Astrocyte (in vitro differentiated cells and primary cell): Measurements from ENCODE around the gene GSTK1. TPM values are rescaled to one million over a fixed set of nuclear protein-coding genes. Genes with fewer than 3 reads are reported as not detected.

Experiments
- DNase-seq: peaks from one replicate; pipeline ENCODE4 v3.0.0-alpha.2; 2010; ENCODE audit warnings: low read depth
- FAIRE-seq: peaks from 2 replicates; lab custom pipeline; 2011; peaks lifted over from hg19 to GRCh38; lab: Jason Lieb, UNC
- H2AFZ ChIP-seq: 2 replicates; pipeline ENCODE4 v1.6.0; 2012; ENCODE audit warnings: low read depth, low read length, inconsistent platforms
- H3K27ac ChIP-seq: 2 replicates; pipeline ENCODE4 v1.5.1; 2011; ENCODE audit warnings: low read depth, low read length, inconsistent platforms
- H3K27me3 ChIP-seq: 2 replicates; pipeline ENCODE4 v1.6.0; 2011; ENCODE audit warnings: low read length, inconsistent platforms; ENCODE audit not compliant: insufficient read depth
- H3K36me3 ChIP-seq: 2 replicates; pipeline ENCODE4 v1.5.1; 2011; ENCODE audit warnings: low read length, inconsistent platforms; ENCODE audit not compliant: insufficient read depth
- H3K4me1 ChIP-seq: 2 replicates; pipeline ENCODE4 v1.5.1; 2011; ENCODE audit warnings: low read length, inconsistent platforms; ENCODE audit not compliant: insufficient read depth
- H3K4me2 ChIP-seq: 2 replicates; pipeline ENCODE4 v1.6.0; 2012; ENCODE audit warnings: low read length, inconsistent platforms
- H3K4me3 ChIP-seq: 2 replicates; pipeline ENCODE4 v1.5.1; 2011; ENCODE audit warnings: low read depth, mild to moderate bottlenecking, low read length, inconsistent platforms; ENCODE audit not compliant: insufficient read depth
- H3K79me2 ChIP-seq: 2 replicates; pipeline ENCODE4 v1.6.0; 2012; ENCODE audit warnings: mild to moderate bottlenecking, low read length, inconsistent platforms; ENCODE audit not compliant: insufficient read depth
- H3K9ac ChIP-seq: 2 replicates; pipeline ENCODE4 v1.6.0; 2012; ENCODE audit warnings: mild to moderate bottlenecking, low read length, inconsistent platforms
- H3K9me3 ChIP-seq: 2 replicates; pipeline ENCODE4 v1.5.1; 2012; ENCODE audit warnings: low read depth, mild to moderate bottlenecking, low read length, inconsistent platforms; ENCODE audit not compliant: insufficient read depth
- H4K20me1 ChIP-seq: 2 replicates; pipeline ENCODE4 v1.6.0; 2012; ENCODE audit warnings: low read length, inconsistent platforms; ENCODE audit not compliant: insufficient read depth
- H3K27ac Mint-ChIP-seq: one replicate; pipeline ENCODE4 v1.8.0; 2021; ENCODE audit warnings: mild to moderate bottlenecking, mixed read lengths; ENCODE audit not compliant: unreplicated experiment
- H3K27me3 Mint-ChIP-seq: one replicate; pipeline ENCODE4 v1.8.0; 2021; ENCODE audit warnings: low read depth, mixed read lengths; ENCODE audit not compliant: unreplicated experiment
- H3K36me3 Mint-ChIP-seq: one replicate; pipeline ENCODE4 v1.8.0; 2021; ENCODE audit warnings: low read depth, mixed read lengths; ENCODE audit not compliant: unreplicated experiment
- H3K4me1 Mint-ChIP-seq: one replicate; pipeline ENCODE4 v1.8.0; 2021; ENCODE audit warnings: low read depth, mixed read lengths; ENCODE audit not compliant: unreplicated experiment
- H3K4me3 Mint-ChIP-seq: one replicate; pipeline ENCODE4 v1.8.0; 2021; ENCODE audit warnings: mild to moderate bottlenecking, moderate library complexity, mixed read lengths; ENCODE audit not compliant: unreplicated experiment
- H3K9me3 Mint-ChIP-seq: one replicate; pipeline ENCODE4 v1.8.0; 2021; ENCODE audit warnings: mild to moderate bottlenecking, mixed read lengths; ENCODE audit not compliant: unreplicated experiment
- EZH2 ChIP-seq: IDR thresholded peaks from 2 replicates; pipeline ENCODE4 v1.6.1; 2012; ENCODE audit warnings: mild to moderate bottlenecking, low read length, inconsistent platforms; ENCODE audit not compliant: insufficient read depth
- total RNA-seq: library from RNA; stranded (reverse); gene quantifications from 2 replicates; pipeline ENCODE4 v1.2.1, GENCODE V29; 2021
- TF ChIP-seq, protein P1 (sequence below): IDR thresholded peaks from 2 replicates; pipeline ENCODE4 v1.5.1; 2011; ENCODE audit warnings: low read depth, mild to moderate bottlenecking, inconsistent platforms, low read length, moderate library complexity; ENCODE audit not compliant: insufficient read depth

Gene GSTK1
- total RNA-seq, 1 donor from 2014 or later = 97.5 TPM

DNA sequence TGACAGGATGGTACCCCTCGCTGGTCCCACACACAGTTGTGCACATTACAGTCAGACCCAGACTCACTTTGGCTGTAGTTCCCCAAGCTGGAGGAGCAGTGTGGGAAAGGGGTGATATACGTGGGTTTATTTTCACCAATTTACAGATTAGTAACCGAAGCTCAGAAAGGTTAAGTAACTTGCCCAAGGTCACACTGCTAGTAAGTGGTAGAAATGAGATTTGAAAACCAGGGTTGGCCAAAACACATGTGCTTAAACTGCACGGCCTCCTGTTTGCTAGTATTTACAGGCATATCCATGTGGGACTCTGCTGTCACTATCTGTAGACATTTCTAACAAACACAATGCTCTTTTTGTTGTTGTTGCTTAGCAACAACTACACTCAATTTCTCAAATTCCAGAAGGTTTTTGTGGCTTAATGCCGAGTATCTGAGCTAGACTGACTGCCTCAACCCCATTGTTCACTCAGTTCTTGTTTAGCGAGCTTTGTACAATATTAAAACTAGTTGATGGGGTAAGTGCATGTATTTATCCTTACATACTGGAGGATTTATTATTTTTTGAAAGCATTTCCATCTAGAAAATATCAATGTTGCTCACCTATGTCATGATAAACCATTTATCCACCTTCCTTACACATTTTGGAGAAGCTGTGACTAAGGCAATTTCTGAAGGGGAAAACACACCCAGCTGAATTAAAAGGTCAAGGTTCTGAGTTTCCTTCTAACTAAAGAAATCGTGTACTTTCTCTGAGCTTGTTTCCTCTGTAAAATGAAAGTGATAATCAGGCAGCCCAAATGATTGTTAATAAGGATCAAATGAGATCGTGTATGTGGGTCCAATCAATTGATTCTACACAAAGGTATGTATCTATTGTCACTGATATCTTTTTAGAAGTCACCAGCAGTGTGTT lies 16.2 kb downstream of the GSTK1 start:
- Mint-ChIP-seq H3K27me3 (no peaks in the 10 kb centered on the region), H3K4me1 (peaks cover 23% of the 10 kb centered on the region), H3K27ac (peak overlapping the region; percentile 87), H3K9me3 (no peaks in the 10 kb centered on the region), H3K36me3 (no peaks in the 10 kb centered on the region), H3K4me3 (no peak overlapping the region)
- H3K9me3 ChIP-seq = no peaks in the 10 kb centered on the region
- peak overlapping the region; percentile 19 for H3K9ac ChIP-seq
- peak overlapping the region; percentile 8 for H3K27ac ChIP-seq
- no peak for TF ChIP-seq EZH2
- TF ChIP-seq, protein P1, sequence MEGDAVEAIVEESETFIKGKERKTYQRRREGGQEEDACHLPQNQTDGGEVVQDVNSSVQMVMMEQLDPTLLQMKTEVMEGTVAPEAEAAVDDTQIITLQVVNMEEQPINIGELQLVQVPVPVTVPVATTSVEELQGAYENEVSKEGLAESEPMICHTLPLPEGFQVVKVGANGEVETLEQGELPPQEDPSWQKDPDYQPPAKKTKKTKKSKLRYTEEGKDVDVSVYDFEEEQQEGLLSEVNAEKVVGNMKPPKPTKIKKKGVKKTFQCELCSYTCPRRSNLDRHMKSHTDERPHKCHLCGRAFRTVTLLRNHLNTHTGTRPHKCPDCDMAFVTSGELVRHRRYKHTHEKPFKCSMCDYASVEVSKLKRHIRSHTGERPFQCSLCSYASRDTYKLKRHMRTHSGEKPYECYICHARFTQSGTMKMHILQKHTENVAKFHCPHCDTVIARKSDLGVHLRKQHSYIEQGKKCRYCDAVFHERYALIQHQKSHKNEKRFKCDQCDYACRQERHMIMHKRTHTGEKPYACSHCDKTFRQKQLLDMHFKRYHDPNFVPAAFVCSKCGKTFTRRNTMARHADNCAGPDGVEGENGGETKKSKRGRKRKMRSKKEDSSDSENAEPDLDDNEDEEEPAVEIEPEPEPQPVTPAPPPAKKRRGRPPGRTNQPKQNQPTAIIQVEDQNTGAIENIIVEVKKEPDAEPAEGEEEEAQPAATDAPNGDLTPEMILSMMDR = no peak
- no peaks in the 10 kb centered on the region for H3K27me3 ChIP-seq
- H3K36me3 ChIP-seq = no peaks in the 10 kb centered on the region
- no peaks in the 10 kb centered on the region for H4K20me1 ChIP-seq
- FAIRE-seq = peak; percentile 75
- no peak overlapping the region for H3K4me3 ChIP-seq
- peak; percentile 73 for DNase-seq
- H3K4me2 ChIP-seq = peak overlapping the region; percentile 56
- H3K4me1 ChIP-seq = peaks cover 8% of the 10 kb centered on the region
- no peaks in the 10 kb centered on the region for H3K79me2 ChIP-seq
- peak overlapping the region; percentile 36 for H2AFZ ChIP-seq

DNA sequence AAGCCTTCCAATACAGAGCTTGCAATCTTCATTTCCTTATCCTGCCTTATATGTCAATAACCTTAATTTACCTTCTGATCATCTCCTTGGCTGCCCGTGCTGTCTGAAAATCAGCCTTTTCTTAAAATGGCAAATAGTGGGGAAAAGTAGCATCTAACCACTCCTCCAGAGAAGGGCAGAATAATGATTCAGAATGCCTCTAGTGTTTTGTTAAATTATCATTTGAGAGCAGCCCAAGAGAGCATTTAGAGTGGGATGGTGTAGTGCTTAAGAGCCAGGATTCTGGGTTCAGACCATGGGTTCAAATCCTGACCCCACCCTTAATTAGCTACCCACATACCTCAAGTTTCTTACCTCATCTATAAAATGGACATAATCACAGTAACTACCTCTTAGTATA lies 16.9 kb downstream of the GSTK1 start:
- Mint-ChIP-seq H3K27me3 (no peaks in the 10 kb centered on the region), H3K36me3 (no peaks in the 10 kb centered on the region), H3K4me3 (no peak overlapping the region), H3K27ac (peak overlapping the region; percentile 87), H3K4me1 (peaks cover 23% of the 10 kb centered on the region), H3K9me3 (no peaks in the 10 kb centered on the region)
- Histone ChIP-seq H3K36me3 (no peaks in the 10 kb centered on the region), H3K9ac (peak overlapping the region; percentile 19), H3K9me3 (no peaks in the 10 kb centered on the region), H3K27ac (no peak overlapping the region), H3K4me3 (no peak overlapping the region), H2AFZ (no peak overlapping the region), H3K79me2 (no peaks in the 10 kb centered on the region), H4K20me1 (no peaks in the 10 kb centered on the region), H3K4me2 (peak overlapping the region; percentile 56), H3K4me1 (peaks cover 8% of the 10 kb centered on the region), H3K27me3 (no peaks in the 10 kb centered on the region)
- no peak for FAIRE-seq
- TF ChIP-seq EZH2 = no peak
- TF ChIP-seq, protein P1 = no peak
- no peak for DNase-seq

DNA sequence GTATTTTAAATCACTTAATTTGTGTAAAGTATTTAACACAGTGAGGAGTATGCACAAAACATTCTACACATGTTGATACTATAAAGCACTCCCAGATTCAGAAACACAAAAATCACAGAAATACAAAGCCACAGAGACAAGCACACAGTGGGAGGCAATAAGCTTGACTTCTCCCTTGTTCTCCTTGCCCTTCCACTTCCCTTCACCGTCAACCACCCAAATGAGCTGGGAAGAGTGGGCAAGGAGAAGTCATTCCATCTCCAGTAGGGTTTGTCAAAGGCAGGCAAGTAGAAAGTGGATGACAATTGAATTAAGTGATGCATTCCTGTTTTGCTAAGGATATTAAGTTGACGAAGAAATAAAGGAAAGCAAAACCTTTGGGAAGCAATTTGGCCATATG lies 17.3 kb downstream of the GSTK1 start:
- H2AFZ ChIP-seq = no peak overlapping the region
- Mint-ChIP-seq H3K4me1 (peaks cover 23% of the 10 kb centered on the region), H3K27me3 (no peaks in the 10 kb centered on the region), H3K9me3 (no peaks in the 10 kb centered on the region), H3K4me3 (no peak overlapping the region), H3K36me3 (no peaks in the 10 kb centered on the region), H3K27ac (no peak overlapping the region)
- H3K79me2 ChIP-seq = no peaks in the 10 kb centered on the region
- no peaks in the 10 kb centered on the region for H3K27me3 ChIP-seq
- no peaks in the 10 kb centered on the region for H3K9me3 ChIP-seq
- DNase-seq (no peak), FAIRE-seq (no peak)
- no peak for TF ChIP-seq EZH2
- TF ChIP-seq, protein P1 = no peak
- H3K27ac ChIP-seq = no peak overlapping the region
- H3K4me3 ChIP-seq = no peak overlapping the region
- H3K4me1 ChIP-seq = peaks cover 8% of the 10 kb centered on the region
- no peaks in the 10 kb centered on the region for H4K20me1 ChIP-seq
- H3K9ac ChIP-seq = no peak overlapping the region
- no peak overlapping the region for H3K4me2 ChIP-seq
- no peaks in the 10 kb centered on the region for H3K36me3 ChIP-seq
